Measurements from ENCODE around the gene SRRM3. TPM values are rescaled to one million over a fixed set of nuclear protein-coding genes. Genes with fewer than 3 reads are reported as not detected.
"Not testable (repeated sequence)": the region's sequence is repeated elsewhere in the genome, so short reads cannot be mapped to it uniquely, and the experiment has no call there.

SRRM3 gene
- total and polyA plus RNA-seq, 4 donors, result 3.0 to 7.4 (median 4.8) TPM

DNA sequence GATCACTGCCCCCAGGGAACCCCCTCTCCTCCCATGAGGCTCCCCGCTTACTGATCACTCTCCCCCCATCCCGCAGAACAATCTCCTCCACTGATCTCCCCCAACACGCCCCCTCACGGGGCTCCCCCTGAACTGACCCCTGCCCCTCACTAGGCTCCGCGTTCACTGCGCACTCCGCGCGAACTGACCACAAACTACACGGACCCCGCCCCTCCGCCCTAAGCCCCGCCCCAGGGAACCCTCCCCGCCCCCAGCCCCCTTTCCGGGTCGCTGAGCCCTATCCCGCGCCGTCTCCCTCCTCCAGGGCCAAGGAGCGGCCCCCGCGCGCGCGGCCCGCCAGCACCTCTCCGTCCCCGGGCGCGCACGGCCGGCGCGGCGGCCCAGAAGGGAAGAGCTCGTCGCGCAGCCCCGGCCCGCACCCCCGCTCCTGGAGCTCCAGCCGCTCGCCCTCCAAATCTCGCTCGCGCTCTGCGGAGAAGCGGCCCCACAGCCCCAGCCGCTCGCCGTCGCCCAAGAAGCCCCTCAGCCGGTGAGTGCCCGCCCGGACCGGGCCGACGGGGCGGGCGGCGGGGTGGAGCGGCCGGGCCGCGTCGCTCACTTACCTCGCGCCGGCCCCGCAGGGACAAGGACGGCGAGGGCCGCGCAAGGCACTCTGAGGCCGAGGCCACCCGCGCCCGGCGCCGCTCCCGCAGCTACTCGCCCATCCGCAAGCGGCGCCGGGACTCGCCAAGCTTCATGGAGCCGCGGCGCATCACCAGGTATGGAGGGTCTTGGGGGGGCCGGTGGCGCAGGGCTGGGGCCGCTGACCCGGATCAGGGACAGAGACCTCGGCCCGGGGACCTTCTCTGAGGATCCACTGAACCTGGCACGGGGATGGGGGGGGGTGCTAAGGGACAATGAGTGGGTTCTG is 80.9 kb downstream of the SRRM3 start:
- intact Hi-C loops (cut with DNase I), result loop anchor here (5.0 to 10.0 kb wide), 2 partner anchors 35 to 108 kb away; no protein-coding TSS in a partner anchor
- peak; percentile 61 for ATAC-seq (ENCODE audit: low FRiP score)
- H3K27me3 ChIP-seq (ENCODE audit: control insufficient read depth in 1 of 2, insufficient read depth in 2 of 2, low read length in 1 of 2), result no peaks in the 10 kb centered on the region

DNA sequence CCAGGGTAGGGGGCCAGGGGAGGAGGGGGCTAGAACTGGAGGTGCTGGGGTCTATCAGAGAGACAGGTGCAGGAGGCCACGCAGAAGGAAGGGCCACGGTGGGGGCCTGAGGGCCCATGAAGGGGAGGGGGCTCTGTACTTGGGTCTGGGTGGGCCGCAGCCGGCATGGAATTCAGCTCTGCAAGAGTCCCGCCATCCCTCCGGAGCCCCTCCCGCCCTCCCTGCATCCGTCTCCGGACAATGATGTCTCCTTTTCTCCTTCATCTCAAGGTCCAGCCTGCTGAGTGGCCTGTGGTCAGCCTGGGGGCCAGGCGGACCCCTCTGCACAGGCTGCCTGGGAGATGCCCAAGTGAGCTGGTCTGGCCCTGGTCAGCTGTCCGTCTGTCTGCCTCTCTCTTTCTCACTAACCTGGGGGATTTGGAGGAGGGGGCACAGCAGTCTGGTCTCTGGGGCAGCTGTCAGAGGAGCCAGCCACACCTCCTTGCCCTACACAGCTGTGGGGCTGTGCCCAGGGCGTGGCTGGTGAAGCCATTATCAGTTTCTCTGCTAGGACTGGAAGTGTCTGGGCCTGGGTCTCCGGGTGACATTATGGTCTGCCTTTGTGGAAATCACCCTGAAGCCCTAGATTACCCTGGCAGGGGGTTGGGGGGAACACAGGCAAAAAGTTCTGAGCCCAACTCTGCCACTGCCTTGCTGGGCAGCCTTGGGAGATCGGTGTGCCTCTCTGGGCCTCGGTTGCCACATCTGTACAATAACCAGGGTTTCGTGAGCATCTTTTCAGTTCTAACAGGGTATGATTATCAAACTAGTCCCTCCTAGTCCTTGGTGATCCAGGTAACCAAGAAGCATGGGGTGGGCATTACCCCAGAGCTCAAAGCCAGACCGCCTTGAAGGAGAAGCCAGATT is 81.8 kb downstream of the SRRM3 start:
- Histone ChIP-seq H3K27ac (ENCODE audit: low read depth in 1 of 2, low read length in 2 of 2) (no peak overlapping the region), H3K4me1 (ENCODE audit: control insufficient read depth in 1 of 2, insufficient read depth in 2 of 2, low read length in 2 of 2) (no peaks in the 10 kb centered on the region), H3K9me3 (ENCODE audit: control insufficient read depth, low read length) (no peaks in the 10 kb centered on the region), H3K4me3 (ENCODE audit: low read length in 2 of 2) (no peak overlapping the region), H3K36me3 (ENCODE audit: control insufficient read depth in 1 of 2, insufficient read depth in 2 of 2, low read length in 1 of 2) (no peaks in the 10 kb centered on the region), H3K27me3 (ENCODE audit: control insufficient read depth in 1 of 2, insufficient read depth in 2 of 2, low read length in 1 of 2) (no peaks in the 10 kb centered on the region)
- DNase-seq (peak in 1 of 2 donors; percentile 73), ATAC-seq (ENCODE audit: low FRiP score) (peak; percentile 5)
- WGBS, 2 donors, result 73 to 75% methylated on average over 17 of the region's 17 CpGs
- intact Hi-C loops (cut with DNase I), result loop anchor here (5.0 to 10.0 kb wide), 2 partner anchors 34 to 109 kb away; no protein-coding TSS in a partner anchor

More for the DNA sequence above, 80.9 kb downstream of the SRRM3 start:
- Histone ChIP-seq H3K4me1 (ENCODE audit: control insufficient read depth in 1 of 2, insufficient read depth in 2 of 2, low read length in 2 of 2) (no peaks in the 10 kb centered on the region), H3K4me3 (ENCODE audit: low read length in 2 of 2) (peak overlapping the region; percentile 33 to 40), H3K36me3 (ENCODE audit: control insufficient read depth in 1 of 2, insufficient read depth in 2 of 2, low read length in 1 of 2) (no peaks in the 10 kb centered on the region), H3K9me3 (ENCODE audit: control insufficient read depth, low read length) (no peaks in the 10 kb centered on the region), H3K27ac (ENCODE audit: low read depth in 1 of 2, low read length in 2 of 2) (no peak overlapping the region)
- 2% methylated on average over 61 to 98 of the region's 98 CpGs for WGBS, 2 donors
- DNase-seq, result peak in 1 of 2 donors; percentile 84

DNA sequence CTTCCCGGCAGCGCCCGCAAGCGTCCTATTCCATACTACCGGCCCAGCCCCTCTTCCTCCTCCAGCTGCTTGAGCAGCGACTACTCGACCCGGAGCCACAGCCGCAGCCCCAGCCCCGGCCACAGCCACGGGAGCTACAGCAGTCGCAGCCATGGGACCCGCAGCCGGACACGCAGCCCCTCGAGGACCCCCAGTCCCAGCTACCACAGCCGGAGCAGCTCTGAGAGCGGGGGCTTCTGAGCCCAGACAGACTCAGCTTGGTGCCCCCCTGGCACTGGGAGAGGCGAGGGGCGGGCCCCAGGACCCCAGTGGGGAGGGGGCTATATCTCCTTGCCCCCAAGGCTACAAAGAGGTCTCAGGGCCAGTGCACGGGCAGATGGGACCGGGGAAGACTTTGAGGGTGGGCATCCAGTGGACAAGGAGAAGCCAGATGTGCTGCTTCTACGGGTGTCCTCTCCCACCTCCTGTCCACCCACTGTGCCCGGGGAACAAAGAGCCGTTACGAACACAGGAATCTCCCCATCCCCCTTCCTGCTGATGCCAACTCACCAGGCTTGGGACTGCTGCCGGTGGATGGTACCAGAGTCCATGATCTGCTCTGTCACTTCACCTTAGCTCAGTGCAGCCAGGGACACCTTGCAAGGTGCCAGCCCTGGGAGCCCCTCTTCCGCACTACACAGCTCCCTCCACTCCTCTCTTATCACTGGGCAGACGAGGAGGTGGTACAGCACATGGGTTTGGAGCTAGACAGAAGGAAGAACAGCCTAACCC is 84.1 kb downstream of the SRRM3 start:
- no peaks in the 10 kb centered on the region for H3K36me3 ChIP-seq (ENCODE audit: control insufficient read depth in 1 of 2, insufficient read depth in 2 of 2, low read length in 1 of 2)
- no peak for ATAC-seq (ENCODE audit: low FRiP score)
- H3K9me3 ChIP-seq (ENCODE audit: control insufficient read depth, low read length), result no peaks in the 10 kb centered on the region
- no peaks in the 10 kb centered on the region for H3K4me1 ChIP-seq (ENCODE audit: control insufficient read depth in 1 of 2, insufficient read depth in 2 of 2, low read length in 2 of 2)
- no peak overlapping the region for H3K27ac ChIP-seq (ENCODE audit: low read depth in 1 of 2, low read length in 2 of 2)
- no peaks in the 10 kb centered on the region for H3K27me3 ChIP-seq (ENCODE audit: control insufficient read depth in 1 of 2, insufficient read depth in 2 of 2, low read length in 1 of 2)
- WGBS, 2 donors, result 81 to 82% methylated on average over 29 of the region's 29 CpGs
- DNase-seq, result peak; percentile 46 to 76
- intact Hi-C loops (cut with DNase I), result loop anchor here (5.0 to 10.0 kb wide), 2 partner anchors 108 to 111 kb away; no protein-coding TSS in a partner anchor
- no peak overlapping the region for H3K4me3 ChIP-seq (ENCODE audit: low read length in 2 of 2)

DNA sequence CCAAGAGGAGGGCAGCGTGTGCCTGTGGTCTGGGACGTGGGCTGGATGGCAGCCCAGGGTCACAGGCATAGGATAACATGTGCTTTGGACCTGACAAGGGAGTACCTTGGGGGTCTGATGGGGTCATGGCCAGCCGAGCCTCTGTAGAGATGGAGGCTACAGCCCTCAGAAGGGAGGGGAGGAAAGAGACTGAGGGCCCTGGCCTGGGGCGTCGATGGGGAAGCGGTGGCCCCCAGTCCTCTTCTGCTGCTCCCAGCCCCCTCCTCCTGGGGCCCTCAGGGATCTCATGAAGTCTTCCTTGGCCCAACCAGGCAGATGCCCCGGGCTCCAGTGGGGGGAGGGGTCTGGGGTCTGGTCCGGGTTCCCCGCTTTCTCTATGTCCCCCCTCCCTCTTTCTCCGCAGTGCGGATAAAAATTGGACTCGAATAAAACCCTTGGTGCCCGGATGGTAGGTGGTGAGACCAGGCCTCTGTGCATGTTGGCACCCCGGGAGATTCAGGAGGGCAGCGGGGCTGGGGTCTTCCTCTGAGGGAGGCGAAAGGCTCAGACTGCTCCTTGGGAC is 85.2 kb downstream of the SRRM3 start:
- Histone ChIP-seq H3K27ac (ENCODE audit: low read depth in 1 of 2, low read length in 2 of 2) (no peak overlapping the region), H3K27me3 (ENCODE audit: control insufficient read depth in 1 of 2, insufficient read depth in 2 of 2, low read length in 1 of 2) (no peaks in the 10 kb centered on the region), H3K9me3 (ENCODE audit: control insufficient read depth, low read length) (no peaks in the 10 kb centered on the region), H3K4me1 (ENCODE audit: control insufficient read depth in 1 of 2, insufficient read depth in 2 of 2, low read length in 2 of 2) (no peaks in the 10 kb centered on the region), H3K36me3 (ENCODE audit: control insufficient read depth in 1 of 2, insufficient read depth in 2 of 2, low read length in 1 of 2) (no peaks in the 10 kb centered on the region), H3K4me3 (ENCODE audit: low read length in 2 of 2) (no peak overlapping the region)
- ATAC-seq (ENCODE audit: low FRiP score), result no peak
- intact Hi-C loops (cut with DNase I), result loop anchor here (5.0 to 10.0 kb wide), 2 partner anchors 110 to 112 kb away; no protein-coding TSS in a partner anchor
- 89 to 95% methylated on average over 16 of the region's 16 CpGs for WGBS, 2 donors
- no peak for DNase-seq

DNA sequence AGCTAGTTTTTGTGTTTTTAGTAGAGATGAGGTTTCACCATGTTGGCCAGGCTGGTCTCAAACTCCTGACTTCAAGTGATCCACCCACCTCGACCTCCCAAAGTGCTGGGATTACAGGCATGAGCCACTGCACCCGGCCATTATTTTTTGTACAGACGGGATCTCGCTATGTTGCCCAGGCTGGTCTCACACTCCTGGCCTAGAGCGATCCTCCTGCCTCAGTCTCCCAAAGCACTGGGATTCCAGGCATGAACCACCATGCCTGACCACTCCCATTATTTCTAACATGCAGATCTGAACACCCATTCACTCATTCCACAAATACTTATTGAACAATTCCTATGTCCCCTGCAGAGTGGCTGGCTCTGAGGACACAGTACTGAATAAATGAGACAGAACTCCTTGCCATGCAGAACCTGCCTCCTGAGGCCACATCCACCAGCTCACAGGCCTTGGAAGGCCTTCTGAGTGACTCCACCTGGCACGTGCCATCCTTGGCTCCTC is 89.2 kb downstream of the SRRM3 start:
- not testable (repeated sequence) for H3K27me3 ChIP-seq (ENCODE audit: control insufficient read depth in 1 of 2, insufficient read depth in 2 of 2, low read length in 1 of 2); ATAC-seq (ENCODE audit: low FRiP score); H3K36me3 ChIP-seq (ENCODE audit: control insufficient read depth in 1 of 2, insufficient read depth in 2 of 2, low read length in 1 of 2); H3K9me3 ChIP-seq (ENCODE audit: control insufficient read depth, low read length); H3K4me1 ChIP-seq (ENCODE audit: control insufficient read depth in 1 of 2, insufficient read depth in 2 of 2, low read length in 2 of 2); H3K4me3 ChIP-seq (ENCODE audit: low read length in 2 of 2)
- DNase-seq, result peak in 1 of 2 donors; percentile 50
- 79 to 89% methylated on average over 6 of the region's 6 CpGs for WGBS, 2 donors
- peak overlapping the region in 1 of 2 donors; percentile 89 for H3K27ac ChIP-seq (ENCODE audit: low read depth in 1 of 2, low read length in 2 of 2)
- intact Hi-C loops (cut with DNase I), result loop anchor here (1.0 to 2.0 kb wide), 2 partner anchors 23 to 24 kb away; no protein-coding TSS in a partner anchor

DNA sequence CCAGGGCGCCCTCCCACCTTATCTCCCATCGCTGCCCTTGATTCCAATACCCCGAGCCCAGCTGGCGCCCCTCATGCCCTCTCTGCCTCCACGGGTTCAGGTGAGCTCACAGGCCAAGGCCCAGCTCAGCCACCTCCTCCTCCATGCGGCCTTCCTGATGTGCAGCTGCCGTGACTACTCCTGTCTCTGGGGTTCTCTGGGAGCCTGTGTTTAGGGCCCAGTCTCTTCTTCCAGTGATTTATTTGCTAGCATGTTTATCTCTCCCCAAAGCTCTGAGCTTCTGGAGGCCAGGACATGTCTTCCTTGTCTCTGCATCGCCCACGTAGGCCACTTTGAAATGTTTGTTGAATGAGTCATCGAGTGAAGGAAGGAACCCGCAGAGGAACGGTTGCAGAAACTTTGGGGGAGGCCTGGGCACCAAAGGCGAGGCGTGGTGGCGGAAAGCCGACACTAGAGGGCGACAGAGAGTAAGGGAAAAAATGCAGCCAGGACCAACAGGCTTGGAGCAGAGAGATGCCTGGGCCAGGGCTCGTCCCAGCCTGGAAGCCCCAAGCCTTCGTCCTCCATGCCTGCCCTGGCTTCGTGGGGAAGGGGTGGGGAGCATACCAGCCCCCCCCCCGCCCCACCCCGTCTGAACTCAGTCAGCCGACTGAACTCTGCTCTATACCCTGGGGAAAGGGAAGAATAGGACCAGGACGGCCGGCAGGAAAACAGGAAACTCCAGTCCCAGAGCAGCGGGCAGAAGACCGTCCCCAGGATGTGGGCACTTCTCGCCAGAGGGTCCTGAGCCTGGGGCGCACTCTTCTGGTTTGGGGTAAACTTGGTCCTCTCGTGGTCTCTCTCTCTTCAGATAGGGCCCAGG is 89.9 kb downstream of the SRRM3 start:
- intact Hi-C loops (cut with DNase I), result loop anchor here (1.0 to 2.0 kb wide), 2 partner anchors 23 kb away; no protein-coding TSS in a partner anchor
- Histone ChIP-seq H3K4me1 (ENCODE audit: control insufficient read depth in 1 of 2, insufficient read depth in 2 of 2, low read length in 2 of 2) (peaks cover 0 to 3% of the 10 kb centered on the region in 2 donors), H3K9me3 (ENCODE audit: control insufficient read depth, low read length) (no peaks in the 10 kb centered on the region), H3K27ac (ENCODE audit: low read depth in 1 of 2, low read length in 2 of 2) (peak overlapping the region; percentile 89 to 93), H3K27me3 (ENCODE audit: control insufficient read depth in 1 of 2, insufficient read depth in 2 of 2, low read length in 1 of 2) (no peaks in the 10 kb centered on the region), H3K36me3 (ENCODE audit: control insufficient read depth in 1 of 2, insufficient read depth in 2 of 2, low read length in 1 of 2) (no peaks in the 10 kb centered on the region), H3K4me3 (ENCODE audit: low read length in 2 of 2) (peak overlapping the region in 1 of 2 donors; percentile 37)
- ATAC-seq (ENCODE audit: low FRiP score) (peak; percentile 88), DNase-seq (peak; percentile 93 to 97)
- WGBS, 2 donors, result 14 to 15% methylated on average over 30 of the region's 30 CpGs

DNA sequence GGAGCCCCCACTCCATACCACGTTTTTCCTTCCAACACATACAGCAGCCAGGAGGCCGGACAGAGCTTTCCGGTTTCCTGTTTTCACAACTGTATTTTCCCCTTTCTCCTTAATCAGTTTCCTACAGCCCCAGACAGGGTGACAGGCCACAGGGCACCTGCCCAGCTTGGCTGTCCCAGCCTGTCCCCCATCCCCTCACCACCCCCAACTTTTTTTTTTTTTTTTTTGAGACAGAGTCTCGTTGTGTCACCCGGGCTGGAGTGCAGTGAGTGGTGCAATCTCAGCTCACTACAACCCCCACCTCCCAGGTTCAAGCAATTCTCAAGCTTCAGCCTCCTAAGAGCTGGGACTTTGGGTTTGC is 90.5 kb downstream of the SRRM3 start:
- DNase-seq (no peak), ATAC-seq (ENCODE audit: low FRiP score) (peak; percentile 27)
- peak overlapping the region; percentile 78 to 93 for H3K27ac ChIP-seq (ENCODE audit: low read depth in 1 of 2, low read length in 2 of 2)
- 0% methylated on average over 5 of the region's 5 CpGs for WGBS, 2 donors
- H3K4me3 ChIP-seq (ENCODE audit: low read length in 2 of 2), result peak overlapping the region in 1 of 2 donors; percentile 37
- intact Hi-C loops (cut with DNase I), result no loop called here
- H3K9me3 ChIP-seq (ENCODE audit: control insufficient read depth, low read length), result no peaks in the 10 kb centered on the region
- H3K36me3 ChIP-seq (ENCODE audit: control insufficient read depth in 1 of 2, insufficient read depth in 2 of 2, low read length in 1 of 2), result no peaks in the 10 kb centered on the region
- H3K4me1 ChIP-seq (ENCODE audit: control insufficient read depth in 1 of 2, insufficient read depth in 2 of 2, low read length in 2 of 2), result peaks cover 0 to 3% of the 10 kb centered on the region in 2 donors
- no peaks in the 10 kb centered on the region for H3K27me3 ChIP-seq (ENCODE audit: control insufficient read depth in 1 of 2, insufficient read depth in 2 of 2, low read length in 1 of 2)
